B cell (primary cell): ENCODE data around the gene FRMPD2. TPM values are rescaled to one million over a fixed set of nuclear protein-coding genes. Genes with fewer than 3 reads are reported as not detected.

Experiments
- ATAC-seq: fragments of 200-7000 bp; cut with Tn5 transposase; one replicate; pipeline ENCODE4 v1.10.0; 2021; ENCODE audit warnings: low read depth, mild to moderate bottlenecking, moderate number of reproducible peaks, moderate library complexity
- CTCF ChIA-PET: fragments of 350-600 bp; sonication (Branson Sonifier 250); formaldehyde crosslinking; loops from one replicate; lab custom pipeline; 2021; ENCODE audit warnings: antibody characterized with exemption, inconsistent platforms; lab: Charles Lee
- POLR2A ChIA-PET: fragments of 350-600 bp; sonication (Branson Sonifier 250); formaldehyde crosslinking; loops from one replicate; lab custom pipeline; 2021; ENCODE audit warnings: antibody characterized with exemption; lab: Charles Lee
- DNase-seq: peaks from one replicate; pipeline ENCODE4 v3.0.0; 2013
- H2AFZ ChIP-seq: 2 replicates; pipeline ENCODE4 v1.6.1; 2012; ENCODE audit warnings: mild to moderate bottlenecking, low read depth, low read length; ENCODE audit not compliant: insufficient read depth, poor library complexity, severe bottlenecking
- H3K27ac ChIP-seq, 2 donors: 1 replicate in 1 of 2; 2 replicates in 1 of 2; pipeline ENCODE4 v1.5.1; 2012 to 2013; ENCODE audit warnings: low read length in 2 of 2, mild to moderate bottlenecking in 2 of 2, moderate library complexity in 1 of 2
- H3K27me3 ChIP-seq, 4 experiments: fragments of 200-600 bp in 1 of 4; sonication (generic) in 1 of 4; replicated peaks in 1 of 4; 1 replicate in 2 of 4; 2 replicates in 2 of 4; pipeline versions ENCODE4 v1.6.1 to v1.7.0; 2013 to 2016; ENCODE audit warnings: low read length in 3 of 4, mild to moderate bottlenecking in 2 of 4, mixed read lengths in 1 of 4, moderate library complexity in 1 of 4; ENCODE audit not compliant: insufficient read depth in 4 of 4, control insufficient read depth in 3 of 4; ENCODE audit errors: control extremely low read depth in 1 of 4
- H3K36me3 ChIP-seq, 2 experiments: replicated peaks in 1 of 2; 1 replicate in 1 of 2; 2 replicates in 1 of 2; pipeline versions ENCODE4 v1.6.1 to v1.7.1; 2013; ENCODE audit warnings: low read length in 1 of 2; ENCODE audit not compliant: insufficient read depth in 2 of 2, control insufficient read depth in 1 of 2; ENCODE audit errors: control extremely low read depth in 1 of 2, extremely low read depth in 1 of 2
- H3K4me1 ChIP-seq, 2 donors: fragments of 200-600 bp in 1 of 2; sonication (generic) in 1 of 2; 1 replicate in 1 of 2; 2 replicates in 1 of 2; pipeline versions ENCODE4 v1.5.1 to v1.6.1; 2013 to 2017; ENCODE audit warnings: low read length in 2 of 2; ENCODE audit not compliant: control insufficient read depth in 2 of 2, insufficient read depth in 2 of 2
- H3K4me2 ChIP-seq: replicated peaks from 2 replicates; pipeline ENCODE3; 2012; ENCODE audit warnings: mild to moderate bottlenecking, low read depth, low read length; ENCODE audit not compliant: poor library complexity, severe bottlenecking
- H3K4me3 ChIP-seq, 5 experiments: fragments of 200-600 bp in 1 of 5; sonication (generic) in 1 of 5; 1 replicate in 3 of 5; 2 replicates in 2 of 5; pipeline versions ENCODE4 v1.5.1 to v1.7.0; 2011 to 2016; ENCODE audit warnings: low read length in 4 of 5, mild to moderate bottlenecking in 4 of 5, low read depth in 2 of 5, control low read depth in 1 of 5, moderate library complexity in 1 of 5; ENCODE audit not compliant: insufficient read depth in 1 of 5; ENCODE audit errors: control extremely low read depth in 1 of 5, extremely low read depth in 1 of 5
- H3K79me2 ChIP-seq: fragments of 200-600 bp; sonication (generic); one replicate; pipeline ENCODE4 v1.6.0; 2016; ENCODE audit warnings: low read length; ENCODE audit not compliant: control insufficient read depth, insufficient read depth
- H3K9ac ChIP-seq: fragments of 200-600 bp; sonication (generic); 2 replicates; pipeline ENCODE4 v1.6.1; 2017; ENCODE audit warnings: mild to moderate bottlenecking, low read length, moderate library complexity
- H3K9me3 ChIP-seq, 3 donors: one replicate each; pipeline versions ENCODE4 v1.6.1 to v1.7.1; 2013; ENCODE audit warnings: low read length in 2 of 3; ENCODE audit not compliant: control insufficient read depth in 2 of 3, insufficient read depth in 1 of 3; ENCODE audit errors: control extremely low read depth in 1 of 3
- H4K20me1 ChIP-seq: 2 replicates; pipeline ENCODE4 v1.6.0; 2012; ENCODE audit warnings: mild to moderate bottlenecking, low read length; ENCODE audit not compliant: insufficient read depth, control insufficient read depth, poor library complexity, severe bottlenecking
- H3K27ac Mint-ChIP-seq: one replicate; pipeline ENCODE4 v1.8.0; 2021; ENCODE audit warnings: mixed read lengths
- H3K27me3 Mint-ChIP-seq: one replicate; pipeline ENCODE4 v1.8.0; 2021; ENCODE audit warnings: mixed read lengths
- H3K4me1 Mint-ChIP-seq: one replicate; pipeline ENCODE4 v1.8.0; 2021; ENCODE audit warnings: mixed read lengths
- H3K4me3 Mint-ChIP-seq: one replicate; pipeline ENCODE4 v1.8.0; 2021; ENCODE audit warnings: mixed read lengths
- H3K9me3 Mint-ChIP-seq: one replicate; pipeline ENCODE4 v1.8.0; 2022; ENCODE audit warnings: mixed read lengths; ENCODE audit not compliant: insufficient read depth
- EZH2 ChIP-seq: IDR thresholded peaks from 2 replicates; pipeline ENCODE4 v1.6.1; 2012; ENCODE audit warnings: borderline replicate concordance, low read depth, mild to moderate bottlenecking, moderate library complexity, low read length; ENCODE audit not compliant: insufficient read depth, poor library complexity, severe bottlenecking
- WGBS: methylation state at CpG from one replicate; pipeline ENCODE4 v1.1.5; 2013; ENCODE audit warnings: missing lambda C conversion rate; ENCODE audit not compliant: insufficient coverage; 5-methylcytosine and 5-hydroxymethylcytosine counted together
- intact Hi-C: fragments of 100-400 bp; cut with micrococcal nuclease; formaldehyde crosslinking; loops from one replicate; pipeline ENCODE4 v1.10.0; 2022
- polyA plus RNA-seq: library from polyadenylated mRNA; depleted of rRNA; stranded (reverse); fragments of >200 nt; gene quantifications from 2 replicates; pipeline ENCODE4 v1.2.3, GENCODE V29; 2012
- total RNA-seq, 2 donors: library from RNA; stranded (reverse); fragments of 120-200 nt in 1 of 2; gene quantifications; 1 replicate in 1 of 2; 2 replicates in 1 of 2; pipeline versions ENCODE4 v1.2.3 to v1.2.4, GENCODE V29; 2013 to 2022
- TF ChIP-seq, protein P1 (sequence below): fragments of 200-600 bp; IDR thresholded peaks from one replicate; pipeline ENCODE4 v1.8.0; 2022; ENCODE audit warnings: antibody characterized with exemption, mild to moderate bottlenecking

The FRMPD2 gene
- total and polyA plus RNA-seq, 2 donors (not counting 1 experiment from before 2014, with no cell fraction given): not detected

DNA sequence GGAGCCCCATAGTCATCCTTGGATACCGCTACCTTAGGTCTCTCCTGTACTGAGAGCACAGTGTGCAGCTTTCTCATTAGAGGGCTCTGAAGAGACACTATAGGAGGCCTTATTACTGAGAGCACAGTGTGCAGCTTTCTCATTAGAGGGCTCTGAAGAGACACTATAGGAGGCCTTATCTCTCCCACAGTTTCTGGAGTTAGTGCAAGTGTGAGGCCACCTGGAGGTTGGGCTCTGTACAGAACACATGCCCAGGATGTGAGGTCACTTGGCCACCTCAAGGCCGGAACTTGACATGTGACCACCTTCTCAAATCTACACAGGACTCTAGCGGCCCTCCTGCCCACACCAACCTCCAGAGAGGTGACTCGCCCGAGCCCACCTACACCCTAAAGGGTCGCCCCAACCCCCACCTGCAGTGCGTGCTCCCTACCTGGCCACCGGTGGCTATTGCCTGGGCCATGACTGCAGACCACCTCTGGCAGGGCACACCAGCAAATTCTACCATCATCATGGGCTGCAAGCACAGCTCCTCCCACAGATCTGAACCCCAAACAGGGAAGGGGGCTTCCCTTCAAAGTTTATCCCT, 24.6 kb downstream of the FRMPD2 start:
- no peak overlapping the region for H2AFZ ChIP-seq
- no peaks in the 10 kb centered on the region for H3K36me3 ChIP-seq
- H3K4me1 ChIP-seq: no peaks in the 10 kb centered on the region
- H3K4me3 ChIP-seq: no peak overlapping the region
- POLR2A ChIA-PET: no interaction called here
- no peak overlapping the region for H3K27ac Mint-ChIP-seq
- TF ChIP-seq, protein P1, sequence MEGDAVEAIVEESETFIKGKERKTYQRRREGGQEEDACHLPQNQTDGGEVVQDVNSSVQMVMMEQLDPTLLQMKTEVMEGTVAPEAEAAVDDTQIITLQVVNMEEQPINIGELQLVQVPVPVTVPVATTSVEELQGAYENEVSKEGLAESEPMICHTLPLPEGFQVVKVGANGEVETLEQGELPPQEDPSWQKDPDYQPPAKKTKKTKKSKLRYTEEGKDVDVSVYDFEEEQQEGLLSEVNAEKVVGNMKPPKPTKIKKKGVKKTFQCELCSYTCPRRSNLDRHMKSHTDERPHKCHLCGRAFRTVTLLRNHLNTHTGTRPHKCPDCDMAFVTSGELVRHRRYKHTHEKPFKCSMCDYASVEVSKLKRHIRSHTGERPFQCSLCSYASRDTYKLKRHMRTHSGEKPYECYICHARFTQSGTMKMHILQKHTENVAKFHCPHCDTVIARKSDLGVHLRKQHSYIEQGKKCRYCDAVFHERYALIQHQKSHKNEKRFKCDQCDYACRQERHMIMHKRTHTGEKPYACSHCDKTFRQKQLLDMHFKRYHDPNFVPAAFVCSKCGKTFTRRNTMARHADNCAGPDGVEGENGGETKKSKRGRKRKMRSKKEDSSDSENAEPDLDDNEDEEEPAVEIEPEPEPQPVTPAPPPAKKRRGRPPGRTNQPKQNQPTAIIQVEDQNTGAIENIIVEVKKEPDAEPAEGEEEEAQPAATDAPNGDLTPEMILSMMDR: no peak
- no peak for TF ChIP-seq EZH2
- no peaks in the 10 kb centered on the region for H3K9me3 Mint-ChIP-seq
- DNase-seq: no peak
- H3K27me3 Mint-ChIP-seq: peaks cover 3% of the 10 kb centered on the region
- CTCF ChIA-PET: no interaction called here
- no peak overlapping the region for H3K4me2 ChIP-seq
- no peak overlapping the region for H3K4me3 Mint-ChIP-seq
- 90% methylated on average over 8 of the region's 8 CpGs for WGBS
- H4K20me1 ChIP-seq: no peaks in the 10 kb centered on the region
- no peak for ATAC-seq
- H3K4me1 Mint-ChIP-seq: no peaks in the 10 kb centered on the region
- peaks cover 0 to 2% (median 0%) of the 10 kb centered on the region in 3 donors for H3K9me3 ChIP-seq
- no peaks in the 10 kb centered on the region for H3K79me2 ChIP-seq
- no peaks in the 10 kb centered on the region for H3K27me3 ChIP-seq
- no peak overlapping the region for H3K9ac ChIP-seq
- intact Hi-C loops: no loop called here
- no peak overlapping the region for H3K27ac ChIP-seq

DNA sequence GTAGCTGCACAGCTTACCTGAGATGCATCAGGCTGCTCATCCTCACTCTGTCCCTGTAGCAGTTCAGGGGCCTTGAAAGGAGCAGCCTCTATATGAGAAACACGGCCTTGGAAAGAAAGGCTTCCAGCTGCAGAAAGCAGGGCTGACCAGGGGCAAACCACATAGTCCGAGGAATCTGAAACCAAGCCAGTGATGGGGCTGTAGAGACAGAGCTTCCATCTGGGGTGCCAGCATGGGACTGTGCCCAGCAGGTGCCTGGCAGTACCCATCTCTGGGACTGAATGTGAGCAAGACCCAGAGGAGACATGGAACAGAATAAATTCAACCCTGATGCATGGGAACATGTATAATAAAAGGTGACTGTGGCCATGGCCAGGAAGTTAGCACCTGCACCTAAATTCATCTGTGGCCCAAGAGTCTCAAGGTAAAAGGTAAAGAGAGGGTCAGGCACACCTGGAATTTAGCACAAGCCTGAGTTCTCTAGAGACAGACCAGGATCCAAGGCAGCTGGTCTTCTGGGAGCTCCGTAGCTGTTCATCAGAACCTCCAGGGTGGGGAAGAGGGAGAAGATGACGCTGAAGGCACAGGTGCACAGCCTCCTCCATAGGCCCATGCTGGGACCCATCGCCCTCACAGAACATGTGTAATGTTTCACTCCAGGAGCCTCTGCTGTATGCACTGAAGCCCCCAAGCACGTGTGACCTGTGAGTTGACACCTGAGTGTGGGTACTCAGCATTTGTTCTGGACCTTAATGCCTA, 25.3 kb downstream of the FRMPD2 start:
- intact Hi-C loops: no loop called here
- Histone ChIP-seq H4K20me1 (no peaks in the 10 kb centered on the region), H3K27ac (no peak overlapping the region), H2AFZ (no peak overlapping the region), H3K9ac (no peak overlapping the region), H3K4me1 (no peaks in the 10 kb centered on the region), H3K4me2 (no peak overlapping the region), H3K4me3 (no peak overlapping the region), H3K36me3 (no peaks in the 10 kb centered on the region), H3K27me3 (no peaks in the 10 kb centered on the region), H3K79me2 (no peaks in the 10 kb centered on the region), H3K9me3 (peaks cover 0 to 2% (median 0%) of the 10 kb centered on the region in 3 donors)
- Mint-ChIP-seq H3K27ac (no peak overlapping the region), H3K4me1 (no peaks in the 10 kb centered on the region), H3K4me3 (no peak overlapping the region), H3K9me3 (no peaks in the 10 kb centered on the region), H3K27me3 (peaks cover 3% of the 10 kb centered on the region)
- 88% methylated on average over 6 of the region's 6 CpGs for WGBS
- TF ChIP-seq, protein P1: no peak
- CTCF ChIA-PET: no interaction called here
- POLR2A ChIA-PET: no interaction called here
- ATAC-seq (no peak), DNase-seq (no peak)
